Adipocyte (in vitro differentiated cells): Measurements from ENCODE around the gene DEPP1.

ENCODE experiments used
- DNase-seq: peaks from one replicate; pipeline ENCODE4 v3.0.0-alpha.2; 2015; ENCODE audit warnings: low read depth
- H3K27me3 ChIP-seq: replicated peaks from 2 replicates; pipeline ENCODE4 v1.7.0; 2013; ENCODE audit warnings: mild to moderate bottlenecking, low read length, moderate library complexity; ENCODE audit not compliant: control insufficient read depth, insufficient read depth
- H3K36me3 ChIP-seq: 2 replicates; pipeline ENCODE4 v1.7.0; 2013; ENCODE audit warnings: low read length, mild to moderate bottlenecking, moderate library complexity; ENCODE audit not compliant: control insufficient read depth, insufficient read depth, severe bottlenecking
- H3K4me1 ChIP-seq: 2 replicates; pipeline ENCODE4 v1.7.0; 2013; ENCODE audit warnings: mild to moderate bottlenecking, low read length, moderate library complexity; ENCODE audit not compliant: control insufficient read depth, insufficient read depth
- H3K4me3 ChIP-seq: 2 replicates; pipeline ENCODE4 v1.7.0; 2013; ENCODE audit warnings: mild to moderate bottlenecking, low read length, moderate library complexity
- H3K9ac ChIP-seq: 2 replicates; pipeline ENCODE4 v1.7.0; 2013; ENCODE audit warnings: mild to moderate bottlenecking, low read length, moderate library complexity
- H3K9me3 ChIP-seq: 2 replicates; pipeline ENCODE4 v1.7.0; 2013; ENCODE audit warnings: mild to moderate bottlenecking, low read length, moderate library complexity; ENCODE audit not compliant: control insufficient read depth

The DEPP1 gene

DNA sequence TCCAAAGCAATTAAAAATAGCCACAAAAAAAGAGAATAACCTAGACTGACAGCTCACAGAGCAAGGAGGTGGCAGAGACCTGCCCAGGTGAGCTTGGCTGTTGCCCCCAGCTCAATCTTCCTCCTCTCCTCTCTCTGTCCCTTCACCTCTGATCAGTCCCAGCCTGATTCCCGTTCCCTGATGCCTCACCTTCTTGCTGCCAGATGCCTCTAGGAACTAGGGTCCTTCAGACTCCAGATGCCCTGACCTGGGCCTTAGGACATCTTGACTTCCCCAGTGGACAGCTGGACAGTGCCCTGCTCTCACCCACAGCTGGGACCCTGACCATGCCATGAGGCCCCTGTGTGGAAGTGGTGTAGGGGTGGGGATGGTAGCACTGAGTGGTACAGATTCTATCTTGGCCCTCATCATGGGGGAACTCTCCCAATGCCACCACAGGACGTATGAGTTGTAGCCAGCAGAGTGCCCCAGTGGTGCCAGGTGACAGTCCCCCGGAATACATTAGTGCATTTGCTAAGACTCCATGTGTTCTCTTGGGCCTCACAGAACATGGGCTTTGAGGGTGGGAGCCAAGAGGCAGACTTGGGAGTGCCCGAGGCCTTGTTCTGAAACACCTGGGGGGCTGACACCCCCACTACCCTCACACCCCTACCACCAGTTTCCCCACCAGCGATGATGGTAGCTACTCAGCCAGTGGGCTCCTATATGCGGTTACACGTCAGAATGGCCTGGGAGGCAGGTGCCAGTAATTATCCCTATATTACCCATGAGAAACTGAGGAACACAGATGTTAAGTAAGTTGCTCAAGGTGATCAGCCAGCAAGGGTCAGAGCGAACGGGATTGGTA lies 2.0 kb downstream of the DEPP1 start:
- Histone ChIP-seq H3K4me3 (peak overlapping the region; percentile 83), H3K4me1 (peaks cover 78% of the 10 kb centered on the region), H3K36me3 (peaks cover 24% of the 10 kb centered on the region), H3K9ac (peak overlapping the region; percentile 89), H3K9me3 (no peaks in the 10 kb centered on the region), H3K27me3 (no peaks in the 10 kb centered on the region)
- no peak for DNase-seq

DNA sequence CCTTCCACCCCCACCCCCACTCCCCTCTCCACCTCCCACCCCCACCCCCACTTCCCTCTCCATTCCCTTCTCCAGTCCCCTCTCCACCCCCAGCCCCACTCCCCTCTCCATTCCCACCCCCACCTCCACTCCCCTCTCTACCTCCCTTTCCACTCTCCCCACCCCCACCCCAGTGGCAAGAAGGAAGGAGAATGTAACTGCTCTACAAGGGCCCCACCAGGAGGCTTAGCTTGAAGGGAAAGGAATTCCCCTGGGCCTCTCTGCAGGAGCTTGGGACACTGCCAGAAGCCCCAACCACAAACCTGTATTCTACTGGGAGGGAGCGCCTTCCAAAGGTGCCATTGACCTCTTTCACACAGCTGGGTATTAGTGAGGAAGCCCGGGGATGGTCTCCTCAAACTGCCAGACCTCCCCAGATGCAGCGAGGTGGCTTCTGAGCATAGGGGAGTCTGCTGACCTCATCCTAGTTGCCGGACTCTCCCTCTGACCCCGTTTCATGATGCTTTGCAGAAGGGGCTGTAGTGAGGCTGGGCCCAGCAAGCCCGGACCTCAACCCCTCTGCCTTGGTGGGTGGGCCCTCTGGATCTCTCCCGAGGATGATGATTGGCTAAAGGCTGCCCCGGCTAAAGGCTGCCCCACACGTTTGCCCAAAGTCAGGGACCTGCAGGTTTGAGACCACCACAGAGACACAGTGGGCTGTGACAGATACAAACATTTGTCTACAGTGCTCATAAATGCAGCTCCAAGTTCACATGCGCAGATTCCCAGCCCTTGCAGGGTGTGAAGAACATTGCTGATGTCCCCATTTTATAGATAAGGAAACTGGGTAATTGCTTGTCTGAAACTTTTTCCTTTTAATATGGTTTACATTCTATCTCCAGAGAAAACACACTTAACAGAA lies 2.9 kb downstream of the DEPP1 start:
- Histone ChIP-seq H3K4me1 (peaks cover 69% of the 10 kb centered on the region), H3K36me3 (peaks cover 33% of the 10 kb centered on the region)
- DNase-seq: peak; percentile 74

DNA sequence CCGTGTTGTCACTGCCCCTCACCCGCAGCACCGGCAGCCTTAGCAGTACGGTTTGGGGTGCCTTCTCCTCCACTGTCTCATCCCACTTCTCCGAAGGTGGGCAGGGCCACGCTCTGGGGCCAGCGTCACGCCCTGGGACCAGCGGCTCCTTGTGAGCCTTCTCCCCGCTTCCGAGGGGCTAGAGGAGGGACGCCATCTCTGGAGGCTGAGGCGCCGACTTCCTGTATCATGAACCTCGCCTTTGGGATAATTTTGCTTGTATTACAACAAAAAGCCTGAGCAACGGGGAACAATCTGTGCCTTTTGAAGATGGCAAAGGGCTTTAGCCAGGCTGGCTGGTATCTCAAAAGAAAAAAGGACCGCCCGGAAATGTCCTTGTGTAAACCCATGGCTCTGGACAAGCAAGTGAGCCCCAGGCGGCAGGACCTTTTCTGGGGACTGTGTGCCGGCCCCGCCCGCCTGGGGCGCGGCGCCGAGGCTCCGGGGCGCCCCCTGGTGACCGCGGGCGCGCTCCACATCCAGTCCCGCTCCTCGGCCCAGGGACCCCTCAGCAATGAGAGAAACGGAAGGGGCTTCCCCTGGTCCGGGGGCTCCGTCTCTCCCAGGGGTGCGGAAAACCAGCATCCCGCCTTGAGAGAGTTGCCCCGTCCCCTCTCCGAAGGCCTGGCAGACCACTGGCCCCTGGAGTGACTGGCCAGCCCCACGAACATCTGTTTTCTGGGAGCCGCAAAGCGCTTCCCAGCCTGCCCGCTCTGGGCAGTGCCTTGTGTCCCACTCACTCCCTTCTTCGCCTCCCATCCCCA lies 3.8 kb downstream of the DEPP1 start:
- Histone ChIP-seq H3K27me3 (no peaks in the 10 kb centered on the region), H3K4me1 (peaks cover 61% of the 10 kb centered on the region), H3K9me3 (no peaks in the 10 kb centered on the region), H3K36me3 (peaks cover 41% of the 10 kb centered on the region), H3K4me3 (peak overlapping the region; percentile 71), H3K9ac (peak overlapping the region; percentile 86)
- peak; percentile 85 for DNase-seq

More for the DNA sequence above, 2.9 kb downstream of the DEPP1 start:
- peak overlapping the region; percentile 83 for H3K4me3 ChIP-seq
- peak overlapping the region; percentile 89 for H3K9ac ChIP-seq
- H3K27me3 ChIP-seq: no peaks in the 10 kb centered on the region
- H3K9me3 ChIP-seq: no peaks in the 10 kb centered on the region

DNA sequence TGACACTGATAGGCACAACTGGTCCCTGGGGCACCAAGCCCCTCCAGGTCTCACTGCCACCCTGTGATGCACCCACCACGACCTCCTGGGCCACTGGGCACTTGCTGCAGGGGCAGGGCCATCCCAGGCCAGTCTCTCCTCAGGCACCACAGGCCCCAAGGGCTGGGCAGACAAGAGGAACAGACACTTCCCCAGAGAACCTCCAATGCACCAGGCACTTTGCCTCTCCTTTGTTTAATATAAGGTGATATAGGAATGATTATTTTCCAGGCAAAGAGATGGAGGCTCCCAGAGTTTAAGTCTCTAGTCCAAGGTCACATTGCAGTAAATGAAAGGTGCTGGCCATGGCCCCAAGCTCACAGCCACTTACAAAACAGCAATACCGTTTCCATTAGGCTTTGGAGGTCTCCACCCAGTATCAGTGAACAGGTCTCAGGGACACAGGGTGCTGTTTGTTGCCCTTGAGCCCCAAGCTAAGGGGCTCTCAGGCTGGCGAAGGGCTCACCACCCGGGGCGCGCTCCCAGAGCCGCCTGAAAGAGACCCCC lies 4.5 kb downstream of the DEPP1 start:
- peak overlapping the region; percentile 86 for H3K9ac ChIP-seq
- peak overlapping the region; percentile 71 for H3K4me3 ChIP-seq
- peaks cover 46% of the 10 kb centered on the region for H3K36me3 ChIP-seq
- peaks cover 55% of the 10 kb centered on the region for H3K4me1 ChIP-seq
- no peaks in the 10 kb centered on the region for H3K27me3 ChIP-seq
- DNase-seq: no peak
- H3K9me3 ChIP-seq: no peaks in the 10 kb centered on the region

DNA sequence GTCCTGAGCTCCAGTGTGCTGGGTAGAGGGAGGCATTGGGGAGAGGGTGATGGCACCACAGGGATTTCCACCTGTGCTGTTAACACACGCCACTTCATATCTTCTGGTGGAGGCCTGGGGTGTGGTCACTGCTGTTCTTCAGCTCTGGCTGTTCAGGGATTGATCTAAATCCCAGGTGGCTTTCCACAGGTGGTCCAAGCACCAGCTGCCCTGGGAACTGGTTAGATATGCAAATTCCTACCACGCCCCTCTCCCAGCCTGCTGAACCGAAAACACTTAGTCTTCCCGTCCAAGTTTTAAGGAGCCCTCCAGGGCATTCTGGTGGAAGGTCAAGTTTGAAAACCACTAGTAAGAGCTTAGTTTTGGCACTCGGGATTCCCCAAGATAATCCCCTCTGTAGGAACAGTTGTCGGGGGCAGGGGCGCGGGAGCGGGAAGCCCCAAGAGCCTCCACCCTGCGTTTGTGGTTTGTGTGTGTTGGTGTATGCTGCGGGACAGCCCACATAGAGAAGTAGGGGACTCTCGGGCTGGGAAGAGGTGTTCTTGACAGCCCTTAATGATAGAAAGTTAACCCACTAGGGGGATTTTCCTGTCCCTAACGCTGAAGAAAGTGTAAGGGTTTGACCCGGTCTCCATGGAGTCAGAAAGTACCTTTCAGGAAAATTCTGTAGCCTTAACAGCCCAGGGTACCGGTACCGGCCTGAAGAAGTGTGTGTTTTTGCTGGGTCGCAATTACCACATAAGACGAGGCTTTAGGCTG lies 5.1 kb downstream of the DEPP1 start:
- no peaks in the 10 kb centered on the region for H3K9me3 ChIP-seq
- H3K4me3 ChIP-seq: peak overlapping the region; percentile 71
- no peaks in the 10 kb centered on the region for H3K27me3 ChIP-seq
- no peak for DNase-seq
- peak overlapping the region; percentile 86 for H3K9ac ChIP-seq
- peaks cover 56% of the 10 kb centered on the region for H3K4me1 ChIP-seq
- H3K36me3 ChIP-seq: peaks cover 46% of the 10 kb centered on the region

DNA sequence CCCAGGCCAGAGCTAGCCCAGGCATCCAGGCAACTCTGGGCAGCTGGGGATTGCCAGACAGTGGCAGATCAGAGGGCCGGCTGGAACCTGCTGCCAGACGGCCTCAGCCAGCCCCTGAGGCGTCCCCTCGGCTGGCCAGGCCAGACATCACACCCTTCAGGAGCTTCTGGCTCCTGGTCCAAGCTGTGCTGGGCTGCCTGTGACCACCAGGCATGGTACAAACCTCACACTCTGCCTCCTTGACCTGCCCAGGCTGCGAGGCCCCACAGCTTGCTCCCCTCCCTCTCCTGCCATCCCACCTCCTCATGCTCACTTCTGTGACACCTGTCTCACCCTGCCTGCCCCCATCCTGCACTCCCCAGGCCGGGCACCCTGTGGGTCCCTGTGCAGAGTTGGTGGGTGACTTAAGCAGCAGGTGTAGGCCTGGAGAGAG lies 5.7 kb downstream of the DEPP1 start:
- DNase-seq: no peak
- Histone ChIP-seq H3K9me3 (no peaks in the 10 kb centered on the region), H3K4me3 (no peak overlapping the region), H3K4me1 (peaks cover 57% of the 10 kb centered on the region), H3K27me3 (no peaks in the 10 kb centered on the region), H3K36me3 (peaks cover 46% of the 10 kb centered on the region), H3K9ac (peak overlapping the region; percentile 1)

DNA sequence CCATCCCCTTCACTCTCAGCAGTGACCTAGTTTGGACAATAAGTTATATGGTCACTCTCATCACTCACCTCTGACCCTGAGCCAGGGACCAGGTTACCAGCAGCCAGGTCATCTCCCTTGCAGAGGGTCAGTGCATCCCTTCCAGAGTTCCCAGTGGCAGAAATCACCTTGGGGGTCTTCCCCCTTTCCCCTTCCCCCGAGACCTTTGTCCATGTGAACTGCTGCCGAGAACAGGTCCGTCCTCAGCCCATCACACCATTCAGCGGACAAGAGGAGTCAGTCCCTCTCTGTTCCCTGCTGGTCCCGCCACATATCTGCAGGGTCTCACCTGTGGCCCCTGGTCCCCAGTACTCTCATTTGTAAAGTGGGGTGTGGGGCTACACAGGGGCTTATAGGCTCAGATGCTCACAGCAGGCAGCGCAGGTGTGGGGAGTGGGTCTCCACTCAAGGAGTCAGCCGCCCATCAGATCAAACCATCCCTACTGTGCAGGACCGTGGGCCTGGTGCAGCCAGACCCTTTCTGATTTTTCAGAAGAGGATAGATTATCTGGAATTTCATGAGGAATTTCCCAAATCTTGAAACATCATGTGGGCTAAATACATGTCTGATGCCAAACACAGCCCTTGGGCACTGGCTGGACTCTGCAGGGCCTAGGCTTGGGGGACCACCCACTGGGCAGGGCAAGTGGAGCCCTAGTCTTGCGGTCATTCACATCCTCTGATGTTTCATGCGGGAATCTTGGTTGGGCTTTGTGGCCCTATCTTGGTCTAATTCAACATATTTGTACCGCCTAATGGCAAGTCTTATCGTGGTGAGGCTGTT lies 6.5 kb downstream of the DEPP1 start:
- no peaks in the 10 kb centered on the region for H3K27me3 ChIP-seq

DNA sequence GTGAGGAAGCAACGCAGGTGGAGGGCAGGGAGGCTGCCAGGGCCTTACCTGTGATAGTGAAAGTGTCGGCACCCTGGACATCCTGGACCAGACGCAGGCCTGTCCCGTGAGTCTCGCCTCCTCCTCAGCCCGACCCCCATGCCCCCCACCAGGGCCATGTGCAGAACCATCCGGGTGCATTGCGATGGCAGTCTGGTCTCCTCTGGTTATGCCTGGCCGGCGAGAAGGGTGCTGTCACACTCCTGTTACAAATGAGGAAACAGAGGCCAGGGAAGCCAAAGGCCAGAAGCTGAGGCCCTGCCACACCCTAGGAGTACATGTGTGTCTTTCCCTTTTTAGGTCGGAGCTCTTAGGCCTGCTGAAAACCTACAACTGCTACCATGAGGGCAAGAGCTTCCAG lies 7.2 kb downstream of the DEPP1 start:
- DNase-seq: no peak

More for the DNA sequence above, 6.5 kb downstream of the DEPP1 start:
- DNase-seq: no peak
- no peaks in the 10 kb centered on the region for H3K9me3 ChIP-seq
- no peak overlapping the region for H3K9ac ChIP-seq
- H3K36me3 ChIP-seq: peaks cover 46% of the 10 kb centered on the region
- H3K4me3 ChIP-seq: no peak overlapping the region
- peaks cover 57% of the 10 kb centered on the region for H3K4me1 ChIP-seq

DNA sequence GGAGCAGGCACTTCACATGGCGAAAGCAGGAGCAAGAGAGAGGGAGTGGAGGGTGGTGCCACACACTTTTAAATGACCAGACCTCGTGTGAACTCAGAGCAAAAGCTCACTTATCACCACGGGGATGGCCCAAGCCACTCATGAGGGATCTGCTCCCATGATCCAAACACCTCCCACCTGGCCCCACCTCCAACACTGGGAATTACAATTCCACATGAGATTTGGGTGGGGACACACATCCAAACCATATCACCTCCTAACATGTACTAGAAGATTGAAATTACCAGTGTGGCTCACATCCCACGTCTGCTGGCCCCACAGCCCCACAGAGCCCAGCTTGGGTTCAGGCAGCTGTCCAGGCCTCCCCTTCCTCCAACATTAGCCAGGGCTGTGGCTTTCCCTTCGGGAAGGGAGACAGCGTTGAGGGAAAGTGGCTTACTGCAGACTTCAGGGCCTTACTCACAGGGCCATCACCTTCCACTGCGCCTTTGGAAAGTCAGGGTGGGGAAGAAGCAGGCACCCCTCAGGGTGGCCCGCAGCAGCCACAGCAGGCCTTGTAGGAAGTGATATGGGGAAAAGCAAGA lies 7.7 kb downstream of the DEPP1 start:
- DNase-seq: no peak
- no peaks in the 10 kb centered on the region for H3K27me3 ChIP-seq
- H3K4me1 ChIP-seq: peaks cover 58% of the 10 kb centered on the region
- peaks cover 40% of the 10 kb centered on the region for H3K36me3 ChIP-seq
- H3K9me3 ChIP-seq: no peaks in the 10 kb centered on the region
- no peak overlapping the region for H3K9ac ChIP-seq
- no peak overlapping the region for H3K4me3 ChIP-seq

More for the DNA sequence above, 7.2 kb downstream of the DEPP1 start:
- no peak overlapping the region for H3K4me3 ChIP-seq
- no peak overlapping the region for H3K9ac ChIP-seq
- H3K9me3 ChIP-seq: no peaks in the 10 kb centered on the region
- H3K27me3 ChIP-seq: no peaks in the 10 kb centered on the region
- H3K36me3 ChIP-seq: peaks cover 40% of the 10 kb centered on the region
- peaks cover 57% of the 10 kb centered on the region for H3K4me1 ChIP-seq
